Raji (cell line): ENCODE data around the gene ERMAP.

Experiments used
- POLR2A ChIP-seq: IDR thresholded peaks from 2 replicates; pipeline ENCODE4 v1.6.1; 2011; ENCODE audit warnings: low read depth, low read length, control low read depth; ENCODE audit not compliant: insufficient read depth

ERMAP gene

GRCh38 chr1:42793824-42794223 lies 23.1 kb upstream of the ERMAP start:
- no peak for TF ChIP-seq POLR2A

- TF ChIP-seq POLR2A: no peak
Observed at GRCh38 chr1:42797414-42797813, 19.5 kb upstream of the ERMAP start.

- TF ChIP-seq POLR2A: no peak
Observed at GRCh38 chr1:42797979-42798378, 18.9 kb upstream of the ERMAP start.

GRCh38 chr1:42801832-42802473 lies 15.0 kb upstream of the ERMAP start:
- no peak for TF ChIP-seq POLR2A

GRCh38 chr1:42806171-42806570 lies 10.8 kb upstream of the ERMAP start:
- no peak for TF ChIP-seq POLR2A

GRCh38 chr1:42806593-42806992 lies 10.3 kb upstream of the ERMAP start:
- no peak for TF ChIP-seq POLR2A

- no peak for TF ChIP-seq POLR2A
Observed at GRCh38 chr1:42807056-42807668, 9.8 kb upstream of the ERMAP start.

- TF ChIP-seq POLR2A: no peak
Observed at GRCh38 chr1:42815941-42816584, 859 bp upstream of the ERMAP start.

- no peak for TF ChIP-seq POLR2A
Observed at GRCh38 chr1:42817440-42817767, 482 bp downstream of the ERMAP start.

GRCh38 chr1:42817976-42818375 lies 1.1 kb downstream of the ERMAP start:
- TF ChIP-seq POLR2A: no peak

- TF ChIP-seq POLR2A: no peak
Observed at GRCh38 chr1:42820813-42821212, 3.9 kb downstream of the ERMAP start.

- TF ChIP-seq POLR2A: no peak
Observed at GRCh38 chr1:42821690-42822089, 4.8 kb downstream of the ERMAP start.

GRCh38 chr1:42822800-42823392 lies 6.0 kb downstream of the ERMAP start:
- TF ChIP-seq POLR2A: no peak

GRCh38 chr1:42824481-42825035 lies 7.6 kb downstream of the ERMAP start:
- TF ChIP-seq POLR2A: no peak

- TF ChIP-seq POLR2A: no peak
Observed at GRCh38 chr1:42825036-42825851, 8.3 kb downstream of the ERMAP start.

GRCh38 chr1:42830631-42831030 lies 13.7 kb downstream of the ERMAP start:
- TF ChIP-seq POLR2A: no peak

GRCh38 chr1:42831273-42831672 lies 14.4 kb downstream of the ERMAP start:
- TF ChIP-seq POLR2A: no peak
